ENCODE measurements around the gene R3HDM2.
"Not testable (repeated sequence)": the region's sequence is repeated elsewhere in the genome, so short reads cannot be mapped to it uniquely, and the experiment has no call there.

The R3HDM2 gene

DNA sequence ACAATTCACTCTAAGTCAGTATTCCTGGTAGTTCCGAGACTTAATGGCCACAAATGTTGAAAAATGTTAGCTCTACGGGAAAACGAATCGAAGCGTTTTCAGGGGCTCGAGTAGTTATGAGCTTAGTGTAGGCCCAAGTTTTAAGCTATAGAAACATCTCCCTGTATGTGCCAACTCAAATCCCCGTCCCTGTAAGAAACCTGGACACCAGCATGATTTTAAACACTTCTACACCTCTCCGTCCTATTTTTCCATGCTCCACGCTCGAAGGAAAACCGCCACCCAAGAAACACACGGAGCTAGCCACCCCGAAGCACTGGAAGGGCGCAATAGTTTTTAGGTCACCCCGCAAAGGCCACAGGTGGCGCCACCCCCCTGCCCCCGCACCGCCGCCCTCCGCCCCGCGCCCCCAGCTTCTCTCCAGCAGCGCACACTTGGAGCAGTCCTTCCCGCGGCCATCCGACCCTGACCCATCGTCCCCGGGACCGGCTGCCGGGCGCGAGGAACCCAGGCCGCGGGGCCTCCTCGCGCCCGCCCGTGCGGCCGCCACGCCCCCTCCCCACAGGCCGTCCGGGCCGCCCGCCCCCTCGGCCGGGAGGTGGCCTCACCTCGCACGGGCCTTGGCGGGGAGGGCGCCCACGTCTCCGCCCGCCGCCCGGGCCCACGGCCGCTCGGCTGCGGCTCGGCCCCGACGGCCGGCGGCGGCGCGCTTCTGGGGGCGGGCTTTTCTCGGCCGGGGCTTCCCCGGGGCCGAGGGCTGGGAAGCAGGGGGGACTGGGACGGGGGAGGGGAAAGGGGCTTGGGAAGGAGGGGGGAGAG, 522 bp downstream of the R3HDM2 start:
- TF ChIP-seq, protein P1, sequence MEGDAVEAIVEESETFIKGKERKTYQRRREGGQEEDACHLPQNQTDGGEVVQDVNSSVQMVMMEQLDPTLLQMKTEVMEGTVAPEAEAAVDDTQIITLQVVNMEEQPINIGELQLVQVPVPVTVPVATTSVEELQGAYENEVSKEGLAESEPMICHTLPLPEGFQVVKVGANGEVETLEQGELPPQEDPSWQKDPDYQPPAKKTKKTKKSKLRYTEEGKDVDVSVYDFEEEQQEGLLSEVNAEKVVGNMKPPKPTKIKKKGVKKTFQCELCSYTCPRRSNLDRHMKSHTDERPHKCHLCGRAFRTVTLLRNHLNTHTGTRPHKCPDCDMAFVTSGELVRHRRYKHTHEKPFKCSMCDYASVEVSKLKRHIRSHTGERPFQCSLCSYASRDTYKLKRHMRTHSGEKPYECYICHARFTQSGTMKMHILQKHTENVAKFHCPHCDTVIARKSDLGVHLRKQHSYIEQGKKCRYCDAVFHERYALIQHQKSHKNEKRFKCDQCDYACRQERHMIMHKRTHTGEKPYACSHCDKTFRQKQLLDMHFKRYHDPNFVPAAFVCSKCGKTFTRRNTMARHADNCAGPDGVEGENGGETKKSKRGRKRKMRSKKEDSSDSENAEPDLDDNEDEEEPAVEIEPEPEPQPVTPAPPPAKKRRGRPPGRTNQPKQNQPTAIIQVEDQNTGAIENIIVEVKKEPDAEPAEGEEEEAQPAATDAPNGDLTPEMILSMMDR (conservative IDR thresholded peaks at IDR 0.05; ENCODE audit: low read depth), result 0 out of 2 replicates have a peak, but pooled peaks have one; percentile 7
- ChIA-PET CTCF (interaction anchor here (0.5 to 0.7 kb wide), 2 partner anchors 12 to 79 kb away, joined by 3 to 4 read pairs; no protein-coding TSS in a partner anchor), POLR2A (ENCODE audit: low non-redundant PET) (no interaction called here)
- DNase-seq (ENCODE audit: low spot score), result peak; percentile 7
- H3K27ac ChIP-seq, result peak overlapping the region; percentile 90

GRCh38 chr12:57429473-57430111, 1.3 kb downstream of the R3HDM2 start:
- TF ChIP-seq, protein P1 (conservative IDR thresholded peaks at IDR 0.05; ENCODE audit: low read depth), result no peak
- H3K27ac ChIP-seq, result peak overlapping the region; percentile 90
- ChIA-PET CTCF (interaction anchor here (0.5 to 0.7 kb wide), 2 partner anchors 11 to 78 kb away, joined by 3 to 4 read pairs; no protein-coding TSS in a partner anchor), POLR2A (ENCODE audit: low non-redundant PET) (no interaction called here)
- DNase-seq (ENCODE audit: low spot score), result peak; percentile 11

DNA sequence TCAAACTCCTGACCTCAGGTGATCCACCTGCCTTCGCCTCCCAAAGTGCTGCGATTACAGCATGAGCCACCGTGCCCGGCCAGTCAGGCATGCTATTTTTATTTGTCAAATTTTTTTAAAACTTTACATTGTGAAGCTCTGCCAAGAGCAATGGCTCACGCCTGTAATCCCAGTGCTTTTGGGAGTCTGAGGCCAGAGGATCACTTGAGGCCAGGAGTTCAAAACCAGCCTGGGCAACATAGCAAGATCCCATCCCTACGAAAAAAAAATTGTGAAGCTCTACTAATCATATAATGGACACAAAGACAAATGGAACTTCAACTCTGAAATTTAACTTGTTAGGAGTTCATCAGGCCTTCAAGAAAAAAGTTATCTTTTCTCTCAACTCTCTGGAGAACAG, 1.9 kb downstream of the R3HDM2 start:
- peak overlapping the region; percentile 54 for H3K27ac ChIP-seq
- no peak for DNase-seq (ENCODE audit: low spot score)
- TF ChIP-seq, protein P1 (conservative IDR thresholded peaks at IDR 0.05; ENCODE audit: low read depth), result no peak
- ChIA-PET POLR2A (ENCODE audit: low non-redundant PET) (no interaction called here), CTCF (no interaction called here)

DNA sequence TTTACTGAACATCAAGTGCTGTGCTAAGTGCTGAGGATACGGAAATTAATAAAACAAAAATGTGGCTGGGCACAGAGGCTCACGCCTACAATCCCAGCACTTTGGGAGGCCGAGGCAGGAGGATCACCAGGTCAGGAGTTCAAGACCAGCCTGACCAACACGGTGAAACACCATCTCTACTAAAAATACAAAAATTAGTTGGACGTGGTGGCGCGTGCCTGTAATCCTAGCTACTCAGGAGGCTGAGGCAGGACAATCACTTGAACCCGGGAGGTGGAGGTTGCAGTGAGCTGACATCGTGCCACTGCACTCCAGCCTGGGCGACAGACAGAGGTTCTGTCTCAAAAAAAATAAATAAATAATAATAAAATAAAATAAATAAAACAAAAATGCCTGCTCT, 3.9 kb downstream of the R3HDM2 start:
- CTCF ChIA-PET; H3K27ac ChIP-seq; DNase-seq (ENCODE audit: low spot score): not testable (repeated sequence)
- POLR2A ChIA-PET (ENCODE audit: low non-redundant PET), result interaction anchor here (0.7 kb wide), 1 partner anchor 112 kb away, joined by 5 read pairs; no protein-coding TSS in a partner anchor

GRCh38 chr12:57420482-57420881, 10.4 kb downstream of the R3HDM2 start:
- ChIA-PET CTCF (interaction anchor here (0.6 kb wide), 1 partner anchor 78 kb away, joined by 4 read pairs; no protein-coding TSS in a partner anchor), POLR2A (ENCODE audit: low non-redundant PET) (no interaction called here)
- DNase-seq (ENCODE audit: low spot score), result no peak
- TF ChIP-seq, protein P1 (conservative IDR thresholded peaks at IDR 0.05; ENCODE audit: low read depth), result no peak
- H3K27ac ChIP-seq, result no peak overlapping the region

DNA sequence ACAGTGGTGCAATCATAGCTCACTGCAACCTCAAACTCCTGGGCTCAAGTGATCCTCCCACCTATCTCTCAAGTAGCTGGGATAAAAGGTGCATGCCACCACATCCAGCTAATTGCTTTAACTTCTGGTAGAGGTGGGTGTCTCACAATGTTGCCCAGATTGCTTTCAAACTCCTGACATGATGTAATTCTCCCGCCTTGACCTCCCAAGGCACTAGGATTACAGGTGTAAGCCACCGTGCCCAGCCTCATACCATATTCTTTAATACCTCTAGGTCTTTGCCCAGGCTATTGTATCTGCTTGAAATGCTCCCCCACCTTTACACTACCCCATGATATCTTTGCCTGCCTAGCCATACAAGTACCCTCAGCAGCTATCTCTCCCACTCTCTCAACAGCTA, 11.3 kb downstream of the R3HDM2 start:
- ChIA-PET POLR2A (ENCODE audit: low non-redundant PET) (no interaction called here), CTCF (interaction anchor here (0.7 to 1.1 kb wide), 2 partner anchors 9 to 40 kb away, joined by 3 read pairs; no protein-coding TSS in a partner anchor)
- DNase-seq (ENCODE audit: low spot score), result no peak
- TF ChIP-seq, protein P1 (conservative IDR thresholded peaks at IDR 0.05; ENCODE audit: low read depth), result no peak
- H3K27ac ChIP-seq, result no peak overlapping the region
